Body of pancreas (tissue), 4 donors: ENCODE measurements around the gene PCBP3. TPM values are rescaled to one million over a fixed set of nuclear protein-coding genes. Genes with fewer than 3 reads are reported as not detected.
"Not testable (repeated sequence)": the region's sequence is repeated elsewhere in the genome, so short reads cannot be mapped to it uniquely, and the experiment has no call there.

Experiments
- ATAC-seq: fragments of 150-250 bp; one replicate; pipeline ENCODE4 v1.9.1; 2016
- DNase-seq, 4 donors: peaks; one replicate each; pipeline ENCODE4 v3.0.0-alpha.2; 2019
- H3K27ac ChIP-seq, 4 donors: fragments of 200-600 bp; sonication (generic); 1 replicate in 3 of 4; 2 replicates in 1 of 4; pipeline versions ENCODE4 v1.5.1 to v1.6.1; 2016 to 2019; ENCODE audit warnings: mild to moderate bottlenecking in 1 of 4, mixed read lengths in 1 of 4, moderate library complexity in 1 of 4
- H3K27me3 ChIP-seq, 2 donors: fragments of 200-600 bp; sonication (generic); one replicate each; pipeline ENCODE4 v1.6.0; 2016; ENCODE audit warnings: mild to moderate bottlenecking in 1 of 2
- H3K36me3 ChIP-seq, 2 donors: fragments of 200-600 bp; sonication (generic); replicated peaks in 1 of 2; 2 replicates each; pipeline ENCODE4 v1.5.1; 2016; ENCODE audit warnings: low read depth in 2 of 2; ENCODE audit not compliant: insufficient read depth in 1 of 2
- H3K4me1 ChIP-seq: fragments of 200-600 bp; sonication (generic); one replicate; pipeline ENCODE4 v1.6.0; 2016
- H3K4me3 ChIP-seq, 2 donors: fragments of 200-600 bp; sonication (generic); 1 replicate in 1 of 2; 2 replicates in 1 of 2; pipeline ENCODE4 v1.5.1; 2016 to 2019
- H3K9me3 ChIP-seq, 3 donors: fragments of 200-600 bp; sonication (generic); 1 replicate in 2 of 3; 2 replicates in 1 of 3; pipeline ENCODE4 v1.5.1; 2016
- POLR2A ChIP-seq, 3 donors: fragments of 450-650 bp; IDR thresholded peaks; one replicate each; pipeline ENCODE4 v1.6.1; 2016; ENCODE audit warnings: antibody characterized with exemption in 3 of 3, mild to moderate bottlenecking in 2 of 3
- WGBS, 2 donors: methylation state at CpG; one replicate each; pipeline ENCODE4 v1.1.5; 2017; 5-methylcytosine and 5-hydroxymethylcytosine counted together
- intact Hi-C: fragments of 100-400 bp; cut with DNase I; formaldehyde crosslinking; loops from one replicate; pipeline ENCODE4 v1.15.1; 2023
- total RNA-seq, 2 donors: library from RNA; depleted of rRNA; stranded (reverse); fragments of >200 nt; gene quantifications; one replicate each; pipeline ENCODE4 v1.1.0, GENCODE V29; 2016
- TF ChIP-seq, protein P1 (sequence below), 7 experiments: fragments of 450-650 bp in 4 of 7; fragments of 200-600 bp in 3 of 7; sonication (generic) in 3 of 7; IDR thresholded peaks; one replicate each; pipeline ENCODE4 v1.5.1; 2016 to 2019; ENCODE audit warnings: antibody characterized with exemption in 7 of 7

Gene PCBP3
- total RNA-seq, 2 donors from 2014 or later = 1.3 to 4.6 TPM

DNA sequence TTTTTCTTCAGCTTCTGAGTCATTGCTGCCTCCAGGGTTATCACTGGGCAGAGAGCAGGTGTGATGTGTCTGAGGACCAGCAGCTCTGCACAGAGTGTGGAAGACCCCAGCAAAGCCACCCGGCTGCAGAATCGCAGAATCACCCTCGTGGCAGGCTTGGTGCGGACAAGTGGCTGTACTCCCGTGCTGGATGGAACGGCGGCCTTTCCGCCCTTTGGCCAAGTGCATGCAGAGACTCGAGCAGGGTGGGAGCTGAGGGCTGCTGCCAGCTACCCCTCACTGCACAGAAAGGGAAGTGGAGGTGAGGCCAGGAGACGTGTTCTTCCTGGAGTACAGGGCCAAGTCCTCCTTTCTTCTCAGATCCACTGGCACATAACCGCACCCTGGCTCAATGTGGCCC, 162.5 kb downstream of the PCBP3 start:
- intact Hi-C loops = no loop called here
- DNase-seq (no peak), ATAC-seq (no peak)
- Histone ChIP-seq H3K36me3 (no peaks in the 10 kb centered on the region), H3K4me3 (no peak overlapping the region), H3K9me3 (no peaks in the 10 kb centered on the region), H3K4me1 (no peaks in the 10 kb centered on the region), H3K27ac (no peak overlapping the region), H3K27me3 (no peaks in the 10 kb centered on the region)
- WGBS, 2 donors = 75 to 90% methylated on average over 6 to 11 of the region's 11 CpGs
- no peak for TF ChIP-seq POLR2A (IDR thresholded peaks at IDR 0.05)
- TF ChIP-seq, protein P1, sequence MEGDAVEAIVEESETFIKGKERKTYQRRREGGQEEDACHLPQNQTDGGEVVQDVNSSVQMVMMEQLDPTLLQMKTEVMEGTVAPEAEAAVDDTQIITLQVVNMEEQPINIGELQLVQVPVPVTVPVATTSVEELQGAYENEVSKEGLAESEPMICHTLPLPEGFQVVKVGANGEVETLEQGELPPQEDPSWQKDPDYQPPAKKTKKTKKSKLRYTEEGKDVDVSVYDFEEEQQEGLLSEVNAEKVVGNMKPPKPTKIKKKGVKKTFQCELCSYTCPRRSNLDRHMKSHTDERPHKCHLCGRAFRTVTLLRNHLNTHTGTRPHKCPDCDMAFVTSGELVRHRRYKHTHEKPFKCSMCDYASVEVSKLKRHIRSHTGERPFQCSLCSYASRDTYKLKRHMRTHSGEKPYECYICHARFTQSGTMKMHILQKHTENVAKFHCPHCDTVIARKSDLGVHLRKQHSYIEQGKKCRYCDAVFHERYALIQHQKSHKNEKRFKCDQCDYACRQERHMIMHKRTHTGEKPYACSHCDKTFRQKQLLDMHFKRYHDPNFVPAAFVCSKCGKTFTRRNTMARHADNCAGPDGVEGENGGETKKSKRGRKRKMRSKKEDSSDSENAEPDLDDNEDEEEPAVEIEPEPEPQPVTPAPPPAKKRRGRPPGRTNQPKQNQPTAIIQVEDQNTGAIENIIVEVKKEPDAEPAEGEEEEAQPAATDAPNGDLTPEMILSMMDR (IDR thresholded peaks at IDR 0.05) = no peak

GRCh38 chr21:45808663-45809062, 165.1 kb downstream of the PCBP3 start:
- 77 to 79% methylated on average over 3 of the region's 3 CpGs for WGBS, 2 donors
- H3K36me3 ChIP-seq, H3K4me3 ChIP-seq, H3K4me1 ChIP-seq, H3K9me3 ChIP-seq, H3K27ac ChIP-seq, ATAC-seq, intact Hi-C loops, H3K27me3 ChIP-seq, DNase-seq: not testable (repeated sequence)

DNA sequence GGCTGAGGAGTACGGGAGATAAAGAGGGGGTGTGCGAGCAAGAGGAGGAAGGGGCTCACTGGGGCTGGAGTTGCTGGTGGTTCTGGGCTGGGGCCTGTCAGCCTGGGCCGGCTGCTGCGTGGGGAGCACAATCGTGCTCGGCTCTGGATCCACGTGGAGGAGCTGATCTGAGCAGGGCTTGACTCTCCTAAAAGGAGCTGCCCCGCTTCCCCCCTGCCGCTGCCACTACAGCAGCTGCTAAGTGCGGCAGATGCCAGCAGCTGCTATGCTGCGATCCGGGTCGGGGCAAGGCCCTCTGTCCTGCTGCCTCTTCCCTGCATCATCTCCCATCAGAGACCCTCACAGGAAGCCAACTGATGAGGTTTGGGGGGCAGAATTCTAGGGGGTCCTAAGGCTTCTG, 165.9 kb downstream of the PCBP3 start:
- DNase-seq = no peak

GRCh38 chr21:45811136-45811535, 167.6 kb downstream of the PCBP3 start:
- WGBS, 2 donors = 67 to 74% methylated on average over 5 of the region's 5 CpGs
- DNase-seq (no peak), ATAC-seq (no peak)
- no peaks in the 10 kb centered on the region for H3K4me1 ChIP-seq
- no peaks in the 10 kb centered on the region for H3K27me3 ChIP-seq
- intact Hi-C loops = no loop called here
- no peaks in the 10 kb centered on the region for H3K36me3 ChIP-seq
- no peak for TF ChIP-seq POLR2A (IDR thresholded peaks at IDR 0.05)
- TF ChIP-seq, protein P1 (IDR thresholded peaks at IDR 0.05) = no peak
- no peaks in the 10 kb centered on the region for H3K9me3 ChIP-seq
- H3K27ac ChIP-seq = no peak overlapping the region
- H3K4me3 ChIP-seq = no peak overlapping the region

More for the DNA sequence above, 165.9 kb downstream of the PCBP3 start:
- Histone ChIP-seq H3K4me3 (no peak overlapping the region), H3K9me3 (no peaks in the 10 kb centered on the region), H3K4me1 (no peaks in the 10 kb centered on the region), H3K36me3 (no peaks in the 10 kb centered on the region), H3K27ac (no peak overlapping the region), H3K27me3 (no peaks in the 10 kb centered on the region)
- ATAC-seq = no peak
- intact Hi-C loops = no loop called here
- WGBS, 2 donors = 64 to 66% methylated on average over 13 of the region's 13 CpGs
- TF ChIP-seq POLR2A (IDR thresholded peaks at IDR 0.05) = no peak
- TF ChIP-seq, protein P1 (IDR thresholded peaks at IDR 0.05) = no peak

GRCh38 chr21:45814210-45814940, 170.8 kb downstream of the PCBP3 start:
- not testable (repeated sequence) for DNase-seq, ATAC-seq

DNA sequence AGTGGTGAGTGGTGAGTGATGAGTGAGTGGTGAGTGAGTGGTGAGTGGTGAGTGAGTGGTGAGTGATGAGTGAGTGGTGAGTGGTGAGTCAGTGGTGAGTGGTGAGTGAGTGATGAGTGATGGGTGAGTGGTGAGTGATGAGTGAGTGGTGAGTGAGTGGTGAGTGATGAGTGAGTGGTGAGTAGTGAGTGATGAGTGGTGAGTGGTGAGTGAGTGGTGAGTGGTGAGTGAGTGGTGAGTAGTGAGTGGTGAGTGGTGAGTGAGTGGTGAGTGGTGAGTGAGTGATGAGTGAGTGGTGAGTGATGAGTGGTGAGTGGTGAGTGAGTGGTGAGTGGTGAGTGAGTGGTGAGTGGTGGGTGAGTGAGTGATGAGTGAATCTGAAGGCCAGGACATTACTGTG, 172.3 kb downstream of the PCBP3 start:
- H3K4me3 ChIP-seq, H3K4me1 ChIP-seq, ATAC-seq, H3K36me3 ChIP-seq, H3K27ac ChIP-seq, intact Hi-C loops, DNase-seq, H3K9me3 ChIP-seq, H3K27me3 ChIP-seq: not testable (repeated sequence)

More at GRCh38 chr21:45814210-45814940, 170.8 kb downstream of the PCBP3 start:
- H3K27ac ChIP-seq, H3K4me1 ChIP-seq, H3K36me3 ChIP-seq, H3K27me3 ChIP-seq, intact Hi-C loops, H3K4me3 ChIP-seq, H3K9me3 ChIP-seq: not testable (repeated sequence)
